GM19099 (cell line): ENCODE measurements around the gene MLANA.

Source experiments
- POLR2A ChIP-seq: IDR thresholded peaks from 3 replicates; pipeline ENCODE4 v1.6.1; 2011; ENCODE audit warnings: low read depth; ENCODE audit not compliant: insufficient read length; ENCODE audit errors: extremely low read depth

The MLANA gene

GRCh38 chr9:5884191-5884590, 6.5 kb upstream of the MLANA start:
- TF ChIP-seq POLR2A: no peak

- no peak for TF ChIP-seq POLR2A
These were observed 4.4 kb upstream of the MLANA start for GRCh38 chr9:5886114-5886939.

GRCh38 chr9:5892456-5893133, 1.9 kb downstream of the MLANA start:
- TF ChIP-seq POLR2A: no peak

GRCh38 chr9:5893134-5893505, 2.4 kb downstream of the MLANA start:
- TF ChIP-seq POLR2A: no peak

- TF ChIP-seq POLR2A: no peak
These were observed 3.0 kb downstream of the MLANA start for GRCh38 chr9:5893591-5894236.

GRCh38 chr9:5894237-5894959, 3.7 kb downstream of the MLANA start:
- TF ChIP-seq POLR2A: no peak

- no peak for TF ChIP-seq POLR2A
These were observed 5.1 kb downstream of the MLANA start for GRCh38 chr9:5895782-5896181.

- no peak for TF ChIP-seq POLR2A
These were observed 6.2 kb downstream of the MLANA start for GRCh38 chr9:5896863-5897262.

- TF ChIP-seq POLR2A: no peak
These were observed 7.2 kb downstream of the MLANA start for GRCh38 chr9:5897851-5898250.

- TF ChIP-seq POLR2A: no peak
These were observed 8.6 kb downstream of the MLANA start for GRCh38 chr9:5899292-5899691.

- TF ChIP-seq POLR2A: no peak
These were observed 9.9 kb downstream of the MLANA start for GRCh38 chr9:5900622-5901021.

GRCh38 chr9:5902377-5902776, 11.7 kb downstream of the MLANA start:
- TF ChIP-seq POLR2A: no peak

GRCh38 chr9:5908918-5909317, 18.2 kb downstream of the MLANA start:
- no peak for TF ChIP-seq POLR2A

- no peak for TF ChIP-seq POLR2A
These were observed 19.3 kb downstream of the MLANA start for GRCh38 chr9:5909976-5910375.

- no peak for TF ChIP-seq POLR2A
These were observed 19.8 kb downstream of the MLANA start for GRCh38 chr9:5910413-5911057.

GRCh38 chr9:5915438-5915837, 24.7 kb downstream of the MLANA start:
- TF ChIP-seq POLR2A: no peak

- TF ChIP-seq POLR2A: no peak
These were observed 26.6 kb downstream of the MLANA start for GRCh38 chr9:5917273-5917672.
